Suppressor macrophage (primary cell): ENCODE measurements around the gene SHISA6.

Source experiments
- DNase-seq, 4 experiments: peaks; one replicate each; pipeline ENCODE4 v3.0.0-alpha.2; 2020 to 2022
- total RNA-seq, 17 experiments: gene quantifications; one replicate each; lab custom pipeline; 2026; ENCODE audit warnings: mixed read lengths in 6 of 17, inconsistent platforms in 3 of 17; lab: John Stamatoyannopoulos, UW

SHISA6 gene
- total RNA-seq, result 0 to 4.3 (median 0) reads per million in 17 experiments

- DNase-seq, result no peak
These were observed at the start of gene SHISA6 for GRCh38 chr17:11240841-11241610. Gene SHISA6 (plus strand): TSS chr17:11241213.

GRCh38 chr17:11195801-11196200 is 45.2 kb upstream of the SHISA6 start:
- no peak for DNase-seq

- DNase-seq, result no peak
These were observed 36.0 kb upstream of the SHISA6 start for GRCh38 chr17:11204991-11205390.

GRCh38 chr17:11205659-11206058 is 35.4 kb upstream of the SHISA6 start:
- DNase-seq, result no peak

- DNase-seq, result no peak
These were observed 31.1 kb upstream of the SHISA6 start for GRCh38 chr17:11209906-11210305.

GRCh38 chr17:11212792-11213191 is 28.2 kb upstream of the SHISA6 start:
- DNase-seq, result no peak

GRCh38 chr17:11216976-11217375 is 24.0 kb upstream of the SHISA6 start:
- no peak for DNase-seq

GRCh38 chr17:11221196-11221595 is 19.8 kb upstream of the SHISA6 start:
- DNase-seq, result no peak

- no peak for DNase-seq
These were observed 19.3 kb upstream of the SHISA6 start for GRCh38 chr17:11221721-11222120.

GRCh38 chr17:11238705-11239104 is 2.3 kb upstream of the SHISA6 start:
- no peak for DNase-seq

- DNase-seq, result no peak
These were observed 1.5 kb upstream of the SHISA6 start for GRCh38 chr17:11239379-11239970.

GRCh38 chr17:11240041-11240840 is 772 bp upstream of the SHISA6 start:
- DNase-seq, result no peak

GRCh38 chr17:11241611-11242226 is 706 bp downstream of the SHISA6 start:
- DNase-seq, result no peak

GRCh38 chr17:11242411-11242810 is 1.4 kb downstream of the SHISA6 start:
- DNase-seq, result no peak

GRCh38 chr17:11244776-11245175 is 3.8 kb downstream of the SHISA6 start:
- no peak for DNase-seq

GRCh38 chr17:11245187-11245586 is 4.2 kb downstream of the SHISA6 start:
- no peak for DNase-seq

- DNase-seq, result no peak
These were observed 4.8 kb downstream of the SHISA6 start for GRCh38 chr17:11245791-11246190.

GRCh38 chr17:11250161-11250560 is 9.1 kb downstream of the SHISA6 start:
- DNase-seq, result no peak

GRCh38 chr17:11251561-11252107 is 10.6 kb downstream of the SHISA6 start:
- no peak for DNase-seq

- DNase-seq, result no peak
These were observed 11.1 kb downstream of the SHISA6 start for GRCh38 chr17:11252146-11252545.

GRCh38 chr17:11256877-11257276 is 15.9 kb downstream of the SHISA6 start:
- DNase-seq, result no peak

GRCh38 chr17:11264183-11264871 is 23.3 kb downstream of the SHISA6 start:
- DNase-seq, result peak in 2 of 4 experiments; percentile 20 to 21
